Neural cell (in vitro differentiated cells): Measurements from ENCODE around the gene HDAC3. TPM values are rescaled to one million over a fixed set of nuclear protein-coding genes. Genes with fewer than 3 reads are reported as not detected.

ENCODE experiments used
- H2AFZ ChIP-seq: fragments of 200-600, 300-800 bp; sonication (generic), shearing (Covaris generic); 2 replicates; pipeline ENCODE4 v1.6.0; 2014; ENCODE audit warnings: low read depth, mild to moderate bottlenecking, antibody characterized with exemption, low read length, moderate library complexity
- H3F3A ChIP-seq: fragments of 200-600 bp; shearing (Covaris generic); 2 replicates; pipeline ENCODE4 v1.6.1; 2016; ENCODE audit warnings: mild to moderate bottlenecking, moderate library complexity, mixed read lengths, antibody characterized with exemption, low read length; ENCODE audit not compliant: insufficient read depth, poor library complexity, severe bottlenecking
- H3K27ac ChIP-seq: fragments of 200-600, 300-800 bp; sonication (generic), shearing (Covaris generic); 2 replicates; pipeline ENCODE4 v1.5.1; 2014; ENCODE audit warnings: mild to moderate bottlenecking, low read length, moderate library complexity
- H3K27me3 ChIP-seq: fragments of 300-800, 200-600 bp; sonication (generic), shearing (Covaris generic); 2 replicates; pipeline ENCODE4 v1.6.0; 2014; ENCODE audit warnings: mild to moderate bottlenecking, low read depth, low read length, moderate library complexity; ENCODE audit not compliant: insufficient read depth
- H3K36me3 ChIP-seq: fragments of 300-800, 200-600 bp; sonication (generic), shearing (Covaris generic); 2 replicates; pipeline ENCODE4 v1.5.1; 2014; ENCODE audit warnings: mild to moderate bottlenecking, antibody characterized with exemption, low read length, moderate library complexity; ENCODE audit not compliant: insufficient read depth
- H3K4me2 ChIP-seq: fragments of 300-800, 200-600 bp; sonication (generic), shearing (Covaris generic); 2 replicates; pipeline ENCODE4 v1.6.0; 2014; ENCODE audit warnings: mild to moderate bottlenecking, low read length
- H3K4me3 ChIP-seq: fragments of 300-800, 200-600 bp; sonication (generic), shearing (Covaris generic); 2 replicates; pipeline ENCODE4 v1.5.1; 2014; ENCODE audit warnings: mild to moderate bottlenecking, low read length, moderate library complexity
- H3K79me2 ChIP-seq: fragments of 200-600 bp; shearing (Covaris generic); replicated peaks from 2 replicates; pipeline ENCODE4 v1.6.0; 2014; ENCODE audit warnings: mild to moderate bottlenecking, low read length, moderate library complexity; ENCODE audit not compliant: insufficient read depth
- H3K9ac ChIP-seq: fragments of 300-800, 200-600 bp; sonication (generic), shearing (Covaris generic); 2 replicates; pipeline ENCODE4 v1.6.1; 2016; ENCODE audit warnings: mild to moderate bottlenecking, low read length, mixed read lengths
- H3K9me2 ChIP-seq: fragments of 200-600 bp; shearing (Covaris generic); 2 replicates; pipeline ENCODE4 v1.6.1; 2016; ENCODE audit warnings: mild to moderate bottlenecking, low read length, mixed read lengths; ENCODE audit not compliant: insufficient read depth
- H3K9me3 ChIP-seq: fragments of 200-600, 300-800 bp; sonication (generic), shearing (Covaris generic); 2 replicates; pipeline ENCODE4 v1.6.1; 2016; ENCODE audit warnings: mild to moderate bottlenecking, mixed run types, low read length, moderate library complexity, mixed read lengths
- H4K20me1 ChIP-seq: fragments of 200-600 bp; shearing (Covaris generic); 2 replicates; pipeline ENCODE4 v1.6.1; 2016; ENCODE audit warnings: mild to moderate bottlenecking, mixed run types; ENCODE audit not compliant: insufficient read depth
- CTCF ChIP-seq: fragments of 450-650 bp; IDR thresholded peaks from 2 replicates; pipeline ENCODE4 v1.5.1; 2014; ENCODE audit warnings: antibody characterized with exemption, mild to moderate bottlenecking, moderate library complexity; ENCODE audit not compliant: poor library complexity, severe bottlenecking
- EP300 ChIP-seq: fragments of 450-650 bp; conservative IDR thresholded peaks from 2 replicates; pipeline ENCODE4 v1.6.1; 2014; ENCODE audit warnings: antibody characterized with exemption, mild to moderate bottlenecking, moderate library complexity; ENCODE audit not compliant: poor library complexity, severe bottlenecking
- EZH2 ChIP-seq: fragments of 200-600, 300-800 bp; shearing (Covaris generic), sonication (generic); IDR thresholded peaks from 2 replicates; pipeline ENCODE4 v1.6.1; 2014; ENCODE audit warnings: antibody characterized with exemption, low read length, borderline replicate concordance, mild to moderate bottlenecking; ENCODE audit not compliant: insufficient read depth, poor library complexity, severe bottlenecking
- MXI1 ChIP-seq: fragments of 450-650 bp; conservative IDR thresholded peaks from 2 replicates; pipeline ENCODE4 v1.6.1; 2014; ENCODE audit warnings: antibody characterized with exemption, mild to moderate bottlenecking; ENCODE audit not compliant: poor library complexity, severe bottlenecking
- POLR2AphosphoS5 ChIP-seq: IDR thresholded peaks from 2 replicates; pipeline ENCODE4 v1.6.1; 2012
- RAD21 ChIP-seq: fragments of 450-650 bp; conservative IDR thresholded peaks from 2 replicates; pipeline ENCODE4 v1.6.1; 2014; ENCODE audit warnings: antibody characterized with exemption, mild to moderate bottlenecking, moderate library complexity
- REST ChIP-seq: IDR thresholded peaks from 2 replicates; pipeline ENCODE4 v1.6.1; 2012; ENCODE audit warnings: borderline replicate concordance
- SMC3 ChIP-seq: fragments of 450-650 bp; conservative IDR thresholded peaks from 2 replicates; pipeline ENCODE4 v1.6.1; 2014; ENCODE audit warnings: antibody characterized with exemption, mild to moderate bottlenecking, moderate library complexity; ENCODE audit not compliant: poor library complexity
- TAF1 ChIP-seq: IDR thresholded peaks from 2 replicates; pipeline ENCODE4 v1.6.1; 2012; ENCODE audit warnings: low read depth
- polyA plus RNA-seq: library from polyadenylated mRNA; depleted of rRNA; stranded (reverse); fragments of >200 nt; gene quantifications from 2 replicates; pipeline ENCODE4 v1.2.3, GENCODE V29; 2014

Gene HDAC3
- polyA plus RNA-seq, 1 donor from 2014 or later, result 115 TPM

GRCh38 chr5:141672841-141673813, 36.5 kb upstream of the HDAC3 start:
- TF ChIP-seq EZH2, result no peak
- no peak for TF ChIP-seq TAF1
- TF ChIP-seq RAD21, result no peak
- TF ChIP-seq POLR2AphosphoS5, result no peak
- TF ChIP-seq MXI1, result no peak
- TF ChIP-seq SMC3, result no peak
- TF ChIP-seq CTCF, result no peak
- TF ChIP-seq EP300, result no peak
- TF ChIP-seq REST, result no peak
- no peaks in the 10 kb centered on the region for H3K36me3 ChIP-seq
- H3K9me3 ChIP-seq, result no peaks in the 10 kb centered on the region
- H2AFZ ChIP-seq, result no peak overlapping the region
- no peaks in the 10 kb centered on the region for H4K20me1 ChIP-seq
- no peaks in the 10 kb centered on the region for H3K27me3 ChIP-seq
- H3K79me2 ChIP-seq, result no peaks in the 10 kb centered on the region
- no peak overlapping the region for H3K27ac ChIP-seq
- H3K9ac ChIP-seq, result peak overlapping the region; percentile 24
- no peaks in the 10 kb centered on the region for H3K9me2 ChIP-seq
- no peaks in the 10 kb centered on the region for H3F3A ChIP-seq
- H3K4me2 ChIP-seq, result no peak overlapping the region
- H3K4me3 ChIP-seq, result no peak overlapping the region

GRCh38 chr5:141672071-141672840, 35.6 kb upstream of the HDAC3 start:
- H3K4me2 ChIP-seq, result no peak overlapping the region
- H3K9ac ChIP-seq, result no peak overlapping the region
- no peaks in the 10 kb centered on the region for H3F3A ChIP-seq
- no peaks in the 10 kb centered on the region for H3K9me3 ChIP-seq
- TF ChIP-seq TAF1, result no peak
- TF ChIP-seq POLR2AphosphoS5, result no peak
- no peak for TF ChIP-seq EP300
- TF ChIP-seq SMC3, result no peak
- no peak for TF ChIP-seq MXI1
- TF ChIP-seq RAD21, result no peak
- TF ChIP-seq CTCF, result no peak
- no peak for TF ChIP-seq REST
- TF ChIP-seq EZH2, result no peak
- no peaks in the 10 kb centered on the region for H4K20me1 ChIP-seq
- no peaks in the 10 kb centered on the region for H3K27me3 ChIP-seq
- no peak overlapping the region for H3K4me3 ChIP-seq
- H3K79me2 ChIP-seq, result no peaks in the 10 kb centered on the region
- H3K36me3 ChIP-seq, result no peaks in the 10 kb centered on the region
- no peaks in the 10 kb centered on the region for H3K9me2 ChIP-seq
- no peak overlapping the region for H3K27ac ChIP-seq
- H2AFZ ChIP-seq, result no peak overlapping the region
